GM18505 (cell line): Measurements from ENCODE around the gene CCNY.
A peak's percentile ranks its signal among the peaks of the same experiment; 100 is the strongest.
"Not testable (repeated sequence)": the region's sequence is repeated elsewhere in the genome, so short reads cannot be mapped to it uniquely, and the experiment has no call there.

Experiments
- ATAC-seq: cut with Tn5 transposase; IDR thresholded peaks from one replicate; pipeline ENCODE4 v1.9.1; 2021; ENCODE audit not compliant: unreplicated experiment
- POLR2A ChIP-seq: IDR thresholded peaks from 4 replicates; pipeline ENCODE4 v1.6.1; 2011; ENCODE audit warnings: borderline replicate concordance; ENCODE audit not compliant: insufficient read depth, insufficient read length; ENCODE audit errors: extremely low read depth

Gene CCNY

GRCh38 chr10:35409094-35409582 is 72.8 kb downstream of the CCNY start:
- ATAC-seq = peak; percentile 82
- no peak for TF ChIP-seq POLR2A

GRCh38 chr10:35409808-35410207 is 73.5 kb downstream of the CCNY start:
- no peak for TF ChIP-seq POLR2A
- no peak for ATAC-seq

GRCh38 chr10:35412003-35412723 is 75.9 kb downstream of the CCNY start:
- no peak for ATAC-seq
- no peak for TF ChIP-seq POLR2A

GRCh38 chr10:35412900-35413491 is 76.7 kb downstream of the CCNY start:
- no peak for TF ChIP-seq POLR2A
- ATAC-seq = no peak

- ATAC-seq = no peak
- no peak for TF ChIP-seq POLR2A
These were observed 77.9 kb downstream of the CCNY start for GRCh38 chr10:35413985-35414861.

- no peak for TF ChIP-seq POLR2A
- no peak for ATAC-seq
These were observed 79.2 kb downstream of the CCNY start for GRCh38 chr10:35415505-35415904.

- TF ChIP-seq POLR2A = no peak
- no peak for ATAC-seq
These were observed 80.5 kb downstream of the CCNY start for GRCh38 chr10:35416619-35417312.

GRCh38 chr10:35417313-35417625 is 81.0 kb downstream of the CCNY start:
- ATAC-seq = no peak
- TF ChIP-seq POLR2A = no peak

GRCh38 chr10:35417795-35418194 is 81.5 kb downstream of the CCNY start:
- ATAC-seq = no peak
- TF ChIP-seq POLR2A = no peak

GRCh38 chr10:35418580-35418979 is 82.3 kb downstream of the CCNY start:
- not testable (repeated sequence) for ATAC-seq

- ATAC-seq = no peak
- TF ChIP-seq POLR2A = no peak
These were observed 83.7 kb downstream of the CCNY start for GRCh38 chr10:35420044-35420443.

- no peak for ATAC-seq
- TF ChIP-seq POLR2A = no peak
These were observed 84.7 kb downstream of the CCNY start for GRCh38 chr10:35420827-35421552.

- no peak for ATAC-seq
- TF ChIP-seq POLR2A = no peak
These were observed 85.4 kb downstream of the CCNY start for GRCh38 chr10:35421553-35422178.

- TF ChIP-seq POLR2A = no peak
- no peak for ATAC-seq
These were observed 85.9 kb downstream of the CCNY start for GRCh38 chr10:35422228-35422627.
